ENCODE results near the gene GPR150.

Gene GPR150

GRCh38 chr5:95620870-95621838 is 1.3 kb downstream of the GPR150 start:
- TF ChIP-seq CTCF (IDR thresholded peaks at IDR 0.05; ENCODE audit: low read depth, low read length, missing control alignments): no peak
- H3K4me3 ChIP-seq (replicated peaks; ENCODE audit: low read depth, low read length): peak overlapping the region; percentile 33
- no peak for DNase-seq (ENCODE audit: extremely low read depth, low read depth)

DNA sequence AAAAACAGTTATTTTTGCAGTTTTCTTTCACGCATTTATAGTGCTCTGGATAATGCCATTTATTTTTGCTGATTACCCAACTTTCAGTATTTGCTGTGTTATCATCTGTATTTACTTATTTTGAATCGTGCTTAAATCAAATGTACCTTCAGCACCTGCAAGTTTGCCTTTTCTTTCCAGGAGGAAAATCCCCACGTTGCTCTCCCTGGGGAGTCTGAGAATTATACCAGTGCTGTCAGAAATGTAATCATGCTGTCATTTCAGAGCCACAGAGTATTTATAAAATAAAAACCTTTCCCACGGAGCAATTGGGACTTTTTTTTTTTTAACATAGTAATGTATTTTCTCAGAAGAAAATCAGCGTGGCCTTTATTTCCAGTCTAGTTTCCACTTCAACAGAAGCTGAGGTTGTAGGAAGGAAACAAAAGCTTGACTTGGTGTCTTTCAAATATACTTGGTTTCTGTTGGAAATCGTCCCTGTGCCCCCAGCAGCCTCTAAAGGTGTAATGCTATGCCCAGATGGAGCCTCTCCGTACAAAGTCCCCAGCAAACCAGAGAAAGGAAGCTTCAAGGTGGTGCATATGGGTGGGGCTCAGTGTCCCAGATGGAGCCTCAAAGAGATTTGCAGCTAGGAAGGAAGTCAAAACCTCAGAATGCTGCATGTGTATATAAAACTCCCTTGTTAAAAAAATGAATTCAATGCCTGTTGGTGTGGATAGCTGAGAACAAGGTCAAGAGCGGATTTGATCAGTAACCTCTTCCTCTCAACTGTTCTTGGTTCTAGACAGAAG is 2.1 kb downstream of the GPR150 start:
- H3K4me3 ChIP-seq (replicated peaks; ENCODE audit: low read depth, low read length): no peak overlapping the region

DNA sequence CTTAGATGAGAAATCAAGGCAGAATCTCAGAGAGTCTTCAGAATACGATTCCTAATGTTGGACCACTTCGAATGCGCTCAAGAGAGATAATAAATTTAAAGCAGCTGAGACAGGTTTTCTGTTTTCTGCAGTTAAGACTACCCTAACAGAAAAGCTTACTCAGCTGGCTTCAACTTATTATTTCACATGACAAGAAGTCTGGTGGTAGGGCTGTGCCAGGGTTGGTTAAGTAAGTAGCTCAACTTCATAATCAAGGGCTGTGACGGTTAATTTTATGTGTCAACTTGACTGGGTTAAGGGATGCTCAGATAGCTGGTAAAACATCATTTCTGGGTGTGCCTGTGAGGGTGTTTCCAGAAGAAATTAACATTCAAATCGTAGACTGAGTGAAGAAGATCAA is 3.8 kb downstream of the GPR150 start:
- no peak for TF ChIP-seq CTCF (IDR thresholded peaks at IDR 0.05; ENCODE audit: low read depth, low read length, missing control alignments)
- no peak for DNase-seq (ENCODE audit: extremely low read depth, low read depth)
- H3K4me3 ChIP-seq (replicated peaks; ENCODE audit: low read depth, low read length): no peak overlapping the region

More for the DNA sequence above, 2.1 kb downstream of the GPR150 start:
- no peak for DNase-seq (ENCODE audit: extremely low read depth, low read depth)
- TF ChIP-seq CTCF (IDR thresholded peaks at IDR 0.05; ENCODE audit: low read depth, low read length, missing control alignments): no peak

GRCh38 chr5:95624368-95624767 is 4.5 kb downstream of the GPR150 start:
- no peak for DNase-seq (ENCODE audit: extremely low read depth, low read depth)
- no peak overlapping the region for H3K4me3 ChIP-seq (replicated peaks; ENCODE audit: low read depth, low read length)
- no peak for TF ChIP-seq CTCF (IDR thresholded peaks at IDR 0.05; ENCODE audit: low read depth, low read length, missing control alignments)

GRCh38 chr5:95626701-95627100 is 6.8 kb downstream of the GPR150 start:
- H3K4me3 ChIP-seq (replicated peaks; ENCODE audit: low read depth, low read length): no peak overlapping the region
- TF ChIP-seq CTCF (IDR thresholded peaks at IDR 0.05; ENCODE audit: low read depth, low read length, missing control alignments): no peak
- no peak for DNase-seq (ENCODE audit: extremely low read depth, low read depth)

DNA sequence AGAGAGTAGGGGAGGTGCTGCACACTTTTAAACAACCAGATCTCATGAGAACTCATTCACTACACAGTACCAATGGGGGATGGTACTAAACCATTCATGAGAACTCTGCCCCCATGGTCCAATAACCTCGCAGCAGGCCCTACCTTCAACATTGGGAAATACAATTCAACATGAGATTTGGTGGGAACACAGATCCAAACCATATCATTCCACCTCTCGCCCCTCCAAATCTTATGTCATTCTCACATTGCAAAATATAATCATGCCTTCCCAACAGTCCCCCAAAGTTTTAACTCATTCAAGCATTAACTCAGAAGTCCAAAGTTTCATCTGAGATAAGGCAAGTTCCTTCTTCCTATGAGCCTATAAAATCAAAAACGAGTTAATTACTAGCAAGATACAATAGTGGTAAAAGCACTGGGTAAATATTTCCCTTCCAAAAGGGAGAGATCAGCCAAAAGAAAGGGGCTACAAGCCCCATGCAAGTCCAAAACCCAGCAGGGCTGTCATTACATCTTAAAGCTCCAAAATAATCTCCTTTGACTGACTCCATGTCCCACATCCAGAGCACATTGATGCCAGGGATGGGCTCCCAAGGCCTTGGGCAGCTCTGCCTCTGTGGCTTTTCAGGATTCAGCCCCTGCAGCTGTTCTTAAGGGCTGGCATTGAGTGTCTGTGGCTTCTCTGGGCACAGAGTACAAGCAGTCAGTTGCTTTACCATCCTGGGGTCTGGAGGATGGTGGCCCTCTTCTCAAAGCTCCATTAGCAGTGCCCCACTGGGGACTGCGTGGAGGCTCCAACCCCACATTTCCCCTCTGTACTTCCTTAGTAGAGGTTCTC is 8.3 kb downstream of the GPR150 start:
- TF ChIP-seq CTCF (IDR thresholded peaks at IDR 0.05; ENCODE audit: low read depth, low read length, missing control alignments): no peak
- DNase-seq (ENCODE audit: extremely low read depth, low read depth): no peak
- no peak overlapping the region for H3K4me3 ChIP-seq (replicated peaks; ENCODE audit: low read depth, low read length)
